K562 (cell line): ENCODE results near the gene DTNB. TPM values are rescaled to one million over a fixed set of nuclear protein-coding genes. Genes with fewer than 3 reads are reported as not detected.

Experiments used
- ATAC-seq: fragments of 200-7000 bp; cut with Tn5 transposase; 3 replicates; pipeline ENCODE4 v1.9.1; 2020; ENCODE audit warnings: moderate library complexity
- BruUV-seq: library from RNA; stranded (reverse); fragments of 400-500 nt; replicated peaks from 2 replicates; lab custom pipeline; 2021; lab: Mats Ljungman, UMichigan
- CTCF ChIA-PET: fragments of 300-600 bp; formaldehyde crosslinking; extraction: SDS; loops from one replicate; lab custom pipeline; 2021; ENCODE audit warnings: low intra/inter-chr PET ratio; lab: Yijun Ruan, JAX
- POLR2A ChIA-PET: fragments of 300-600, 350-650 bp; sonication (Branson Sonifier 250); formaldehyde crosslinking; extraction: SDS; loops from one replicate; lab custom pipeline; 2021; ENCODE audit warnings: antibody characterized with exemption, inconsistent platforms; lab: Yijun Ruan, JAX
- DNase-seq, 4 experiments: peaks; one replicate each; pipeline versions ENCODE4 v3.0.0 to v3.0.0-alpha.2; 2011 to 2018; ENCODE audit warnings: low spot score in 3 of 4, mixed read lengths in 3 of 4; ENCODE audit errors: extremely low read depth in 1 of 4
- FAIRE-seq: peaks from 2 replicates; lab custom pipeline; 2011; peaks lifted over from hg19 to GRCh38; lab: Jason Lieb, UNC
- H2AFZ ChIP-seq: 2 replicates; pipeline ENCODE4 v1.6.0; 2011; ENCODE audit warnings: low read depth, low read length, control low read depth, inconsistent platforms
- H3K27ac ChIP-seq: fragments of 200-600 bp; 3 replicates; pipeline ENCODE4 v1.8.0; 2011; ENCODE audit warnings: low read depth, mild to moderate bottlenecking, control low read depth, inconsistent platforms, low read length, moderate library complexity, mixed read lengths; ENCODE audit errors: extremely low read depth
- H3K27me3 ChIP-seq, 2 experiments: fragments of 300-600 bp in 1 of 2; 2 replicates in 1 of 2; 3 replicates in 1 of 2; pipeline versions ENCODE4 v1.6.0 to v1.8.0; 2011; ENCODE audit warnings: inconsistent platforms in 2 of 2, low read length in 2 of 2, mild to moderate bottlenecking in 1 of 2, mixed read lengths in 1 of 2, moderate library complexity in 1 of 2; ENCODE audit not compliant: control insufficient read depth in 2 of 2, insufficient read depth in 2 of 2
- H3K36me3 ChIP-seq: fragments of 300-600 bp; 3 replicates; pipeline ENCODE4 v1.8.0; 2011; ENCODE audit warnings: mild to moderate bottlenecking, low read length, inconsistent platforms; ENCODE audit not compliant: control insufficient read depth, insufficient read depth
- H3K4me1 ChIP-seq, 2 experiments: fragments of 200-600 bp in 1 of 2; replicated peaks in 1 of 2; 2 replicates in 1 of 2; 3 replicates in 1 of 2; pipeline versions ENCODE4 v1.5.1 to v1.8.0; 2011; ENCODE audit warnings: inconsistent platforms in 2 of 2, low read length in 2 of 2, mild to moderate bottlenecking in 1 of 2, mixed read lengths in 1 of 2, moderate library complexity in 1 of 2; ENCODE audit not compliant: control insufficient read depth in 2 of 2, insufficient read depth in 2 of 2
- H3K4me2 ChIP-seq: 2 replicates; pipeline ENCODE4 v1.6.1; 2011; ENCODE audit warnings: low read length, control low read depth, inconsistent platforms, mixed read lengths; ENCODE audit not compliant: insufficient read depth
- H3K4me3 ChIP-seq: fragments of 200-600 bp; sonication (generic), shearing (Covaris generic); 2 replicates; pipeline ENCODE4 v1.5.1; 2016; ENCODE audit warnings: control low read depth, inconsistent platforms
- H3K79me2 ChIP-seq: fragments of 200-600 bp; 3 replicates; pipeline ENCODE4 v1.8.0; 2011; ENCODE audit warnings: low read length, inconsistent platforms; ENCODE audit not compliant: control insufficient read depth, insufficient read depth
- H3K9ac ChIP-seq, 2 experiments: 2 replicates each; pipeline versions ENCODE4 v1.6.0 to v1.6.1; 2011; ENCODE audit warnings: low read depth in 2 of 2, low read length in 2 of 2, control low read depth in 1 of 2, inconsistent platforms in 1 of 2, mild to moderate bottlenecking in 1 of 2, mixed read lengths in 1 of 2; ENCODE audit not compliant: insufficient read depth in 1 of 2
- H3K9me1 ChIP-seq: one replicate; pipeline ENCODE4 v1.6.0; 2011; ENCODE audit warnings: inconsistent platforms, mild to moderate bottlenecking, low read length, moderate library complexity; ENCODE audit not compliant: control insufficient read depth, insufficient read depth
- H3K9me3 ChIP-seq: replicated peaks from 2 replicates; pipeline ENCODE4 v1.5.1; 2011; ENCODE audit warnings: low read depth, low read length, inconsistent platforms; ENCODE audit not compliant: control insufficient read depth, insufficient read depth
- H4K20me1 ChIP-seq: replicated peaks from 2 replicates; pipeline ENCODE4 v1.6.1; 2011; ENCODE audit warnings: low read length, inconsistent platforms, mixed read lengths; ENCODE audit not compliant: control insufficient read depth, insufficient read depth
- GATAD2B ChIP-seq: fragments of 450-650 bp; IDR thresholded peaks from 2 replicates; pipeline ENCODE4 v1.6.1; 2017; ENCODE audit warnings: mild to moderate bottlenecking, borderline replicate concordance
- MCM3 ChIP-seq: fragments of 450-650 bp; IDR thresholded peaks from 2 replicates; pipeline ENCODE4 v1.6.1; 2016
- NCOA6 ChIP-seq: fragments of 450-650 bp; IDR thresholded peaks from 2 replicates; pipeline ENCODE4 v1.6.1; 2017; ENCODE audit warnings: mild to moderate bottlenecking
- PHF8 ChIP-seq: fragments of 200-600 bp; sonication (generic); IDR thresholded peaks from 2 replicates; pipeline ENCODE4 v1.6.1; 2012; ENCODE audit warnings: mixed run types, mild to moderate bottlenecking, inconsistent platforms, low read length, moderate library complexity, borderline replicate concordance
- SMAD1 ChIP-seq: fragments of 150-350 bp; IDR thresholded peaks from 2 replicates; pipeline ENCODE4 v1.6.1; 2014; ENCODE audit warnings: low read length, low read depth; ENCODE audit not compliant: partially characterized antibody
- ZNF79 ChIP-seq: fragments of 250-450 bp; sonication (Bioruptor Pico); IDR thresholded peaks from 2 replicates; pipeline ENCODE4 v1.4.0; 2020; ENCODE audit warnings: low read depth, mild to moderate bottlenecking, moderate library complexity
- in situ Hi-C: fragments of 300-500 bp; cut with MboI; formaldehyde crosslinking; loops from 4 replicates; pipeline ENCODE4 v1.15.0; 2018; ENCODE audit warnings: inconsistent platforms, mixed read lengths
- intact Hi-C: fragments of 100-400 bp; cut with micrococcal nuclease; formaldehyde crosslinking; loops from 2 replicates; pipeline ENCODE4 v1.14.2; 2022
- polyA plus RNA-seq, 8 experiments: library from polyadenylated mRNA; depleted of rRNA in 4 of 8; stranded (reverse) in 5 of 8; unstranded in 3 of 8; fragments of >200 nt; fragmentation: Nextera tagmentation in 2 of 8; fragmentation: Illumina TruSeq in 1 of 8; extraction: Ambion mirVana in 2 of 8; extraction: Trizol in 1 of 8; gene quantifications; 2 replicates each; pipeline versions ENCODE4 v1.2.1 to v1.2.3, GENCODE V29; 2011 to 2014; ENCODE audit warnings: inconsistent platforms in 1 of 8, missing spikeins in 1 of 8
- total RNA-seq, 7 experiments: library from RNA; depleted of rRNA in 6 of 7; stranded (reverse); fragments of >200 nt in 6 of 7; fragmentation: Illumina TruSeq in 2 of 7; extraction: Trizol in 2 of 7; gene quantifications; 2 replicates each; pipeline versions ENCODE4 v1.2.1 to v1.2.3, GENCODE V29; 2011 to 2021; ENCODE audit warnings: low replicate concordance in 1 of 7
- TF ChIP-seq, protein P1 (sequence below): fragments of 250-450 bp; sonication (Bioruptor Pico); IDR thresholded peaks from 2 replicates; pipeline ENCODE4 v1.8.0; 2022; ENCODE audit warnings: inconsistent platforms, mild to moderate bottlenecking, moderate library complexity, borderline replicate concordance

The DTNB gene
- total and polyA plus RNA-seq, 9 of the 15 experiments (the other 6 are each of a cell fraction or from before 2014, with no cell fraction given) = 0.18 to 2.0 (median 0.77) TPM; not detected in 2

GRCh38 chr2:25666218-25666617 lies 7.2 kb downstream of the DTNB start:
- Histone ChIP-seq H3K79me2 (no peaks in the 10 kb centered on the region), H3K4me1 (no peaks in the 10 kb centered on the region; a peak in 1 of 5 replicates), H3K27ac (no peak overlapping the region), H2AFZ (no peak overlapping the region), H3K9me1 (no peaks in the 10 kb centered on the region), H4K20me1 (no peaks in the 10 kb centered on the region), H3K36me3 (no peaks in the 10 kb centered on the region), H3K4me3 (no peak overlapping the region), H3K27me3 (no peaks in the 10 kb centered on the region; a peak in 3 of 5 replicates), H3K4me2 (no peak overlapping the region), H3K9ac (no peak overlapping the region), H3K9me3 (no peaks in the 10 kb centered on the region)
- TF ChIP-seq NCOA6 (no peak), ZNF79 (0 out of 2 replicates have a peak, but pooled peaks have one; percentile 65), SMAD1 (no peak), PHF8 (no peak), GATAD2B (no peak), MCM3 (no peak)
- TF ChIP-seq, protein P1, sequence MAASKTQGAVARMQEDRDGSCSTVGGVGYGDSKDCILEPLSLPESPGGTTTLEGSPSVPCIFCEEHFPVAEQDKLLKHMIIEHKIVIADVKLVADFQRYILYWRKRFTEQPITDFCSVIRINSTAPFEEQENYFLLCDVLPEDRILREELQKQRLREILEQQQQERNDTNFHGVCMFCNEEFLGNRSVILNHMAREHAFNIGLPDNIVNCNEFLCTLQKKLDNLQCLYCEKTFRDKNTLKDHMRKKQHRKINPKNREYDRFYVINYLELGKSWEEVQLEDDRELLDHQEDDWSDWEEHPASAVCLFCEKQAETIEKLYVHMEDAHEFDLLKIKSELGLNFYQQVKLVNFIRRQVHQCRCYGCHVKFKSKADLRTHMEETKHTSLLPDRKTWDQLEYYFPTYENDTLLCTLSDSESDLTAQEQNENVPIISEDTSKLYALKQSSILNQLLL (CRISPR knock-in tag) = no peak
- POLR2A ChIA-PET = interaction anchor here (2.1 kb wide), 1 partner anchor 59 kb away, joined by 9 read pairs; no protein-coding TSS in a partner anchor
- ATAC-seq (no peak), DNase-seq (no peak), FAIRE-seq (no peak)
- intact Hi-C loops = loop anchor here (10.0 kb wide), 1 partner anchor 361 kb away; no protein-coding TSS in a partner anchor
- in situ Hi-C loops = no loop called here
- no TSS peak for BruUV-seq
- CTCF ChIA-PET = interaction anchor here (0.6 to 2.5 kb wide), 4 partner anchors 59 to 1444 kb away, joined by 3 to 17 read pairs (median 6); no protein-coding TSS in a partner anchor
